ENCODE results near the gene ELAVL3.
"Not testable (repeated sequence)": the region's sequence is repeated elsewhere in the genome, so short reads cannot be mapped to it uniquely, and the experiment has no call there.

The ELAVL3 gene

GRCh38 chr19:11435833-11436313 lies 45.0 kb downstream of the ELAVL3 start:
- peak; percentile 40 for DNase-seq (ENCODE audit: low spot score)

GRCh38 chr19:11435057-11435832 lies 45.6 kb downstream of the ELAVL3 start, which contains the start of the genes ODAD3 and PRKCSH:
TSS of gene ODAD3 (minus strand) at chr19:11435121. CDS start at chr19:11435016, 105 bp downstream.
TSS of gene PRKCSH (plus strand) at chr19:11435635. CDS start at chr19:11436118, 483 bp downstream.
- peak; percentile 99 for DNase-seq (ENCODE audit: low spot score)

- DNase-seq (ENCODE audit: low spot score): no peak
Observed at GRCh38 chr19:11434703-11435056, 46.2 kb downstream of the ELAVL3 start.

GRCh38 chr19:11433526-11433925 lies 47.3 kb downstream of the ELAVL3 start:
- not testable (repeated sequence) for DNase-seq (ENCODE audit: low spot score)

GRCh38 chr19:11426656-11427055 lies 54.2 kb downstream of the ELAVL3 start:
- DNase-seq (ENCODE audit: low spot score): no peak

GRCh38 chr19:11425719-11426457 lies 55.0 kb downstream of the ELAVL3 start:
- no peak for DNase-seq (ENCODE audit: low spot score)

- no peak for DNase-seq (ENCODE audit: low spot score)
Observed at GRCh38 chr19:11423791-11424181, 57.1 kb downstream of the ELAVL3 start.

- DNase-seq (ENCODE audit: low spot score): no peak
Observed at GRCh38 chr19:11423164-11423790, 57.6 kb downstream of the ELAVL3 start.

GRCh38 chr19:11422163-11423065 lies 58.4 kb downstream of the ELAVL3 start:
- DNase-seq (ENCODE audit: low spot score): peak; percentile 86

GRCh38 chr19:11421371-11422098 lies 59.3 kb downstream of the ELAVL3 start:
- DNase-seq (ENCODE audit: low spot score): no peak

- DNase-seq (ENCODE audit: low spot score): no peak
Observed at GRCh38 chr19:11420429-11421370, 60.1 kb downstream of the ELAVL3 start.

GRCh38 chr19:11418549-11419506 lies 62.0 kb downstream of the ELAVL3 start, which contains the start of gene RGL3:
TSS of gene RGL3 (minus strand) at chr19:11419314. CDS start at chr19:11419278, 36 bp downstream.
- peak; percentile 84 for DNase-seq (ENCODE audit: low spot score)

- no peak for DNase-seq (ENCODE audit: low spot score)
Observed at GRCh38 chr19:11418094-11418548, 62.7 kb downstream of the ELAVL3 start.

GRCh38 chr19:11416346-11417052 lies 64.3 kb downstream of the ELAVL3 start:
- DNase-seq (ENCODE audit: low spot score): no peak

- DNase-seq (ENCODE audit: low spot score): no peak
Observed at GRCh38 chr19:11414544-11414943, 66.3 kb downstream of the ELAVL3 start.

GRCh38 chr19:11410682-11411081 lies 70.2 kb downstream of the ELAVL3 start:
- DNase-seq (ENCODE audit: low spot score): no peak

GRCh38 chr19:11408591-11408990 lies 72.3 kb downstream of the ELAVL3 start:
- no peak for DNase-seq (ENCODE audit: low spot score)
